Hepatocyte (in vitro differentiated cells): Measurements from ENCODE around the gene MSL2.

Experiments used
- EZH2 ChIP-seq: fragments of 200-600 bp; sonication (generic); IDR thresholded peaks from 2 replicates; pipeline ENCODE4 v1.6.1; 2016; ENCODE audit warnings: antibody characterized with exemption, mild to moderate bottlenecking, borderline replicate concordance
- EZH2phosphoT487 ChIP-seq: fragments of 200-600 bp; sonication (generic); IDR thresholded peaks from one replicate; pipeline ENCODE4 v1.6.1; 2018; ENCODE audit warnings: antibody characterized with exemption, mild to moderate bottlenecking, low read depth, moderate library complexity; ENCODE audit not compliant: unreplicated experiment, severe bottlenecking
- TF ChIP-seq, protein P1 (sequence below): fragments of 200-600 bp; sonication (generic); IDR thresholded peaks from 2 replicates; pipeline ENCODE4 v1.5.1; 2016; ENCODE audit warnings: antibody characterized with exemption, mild to moderate bottlenecking; ENCODE audit not compliant: poor library complexity

DNA sequence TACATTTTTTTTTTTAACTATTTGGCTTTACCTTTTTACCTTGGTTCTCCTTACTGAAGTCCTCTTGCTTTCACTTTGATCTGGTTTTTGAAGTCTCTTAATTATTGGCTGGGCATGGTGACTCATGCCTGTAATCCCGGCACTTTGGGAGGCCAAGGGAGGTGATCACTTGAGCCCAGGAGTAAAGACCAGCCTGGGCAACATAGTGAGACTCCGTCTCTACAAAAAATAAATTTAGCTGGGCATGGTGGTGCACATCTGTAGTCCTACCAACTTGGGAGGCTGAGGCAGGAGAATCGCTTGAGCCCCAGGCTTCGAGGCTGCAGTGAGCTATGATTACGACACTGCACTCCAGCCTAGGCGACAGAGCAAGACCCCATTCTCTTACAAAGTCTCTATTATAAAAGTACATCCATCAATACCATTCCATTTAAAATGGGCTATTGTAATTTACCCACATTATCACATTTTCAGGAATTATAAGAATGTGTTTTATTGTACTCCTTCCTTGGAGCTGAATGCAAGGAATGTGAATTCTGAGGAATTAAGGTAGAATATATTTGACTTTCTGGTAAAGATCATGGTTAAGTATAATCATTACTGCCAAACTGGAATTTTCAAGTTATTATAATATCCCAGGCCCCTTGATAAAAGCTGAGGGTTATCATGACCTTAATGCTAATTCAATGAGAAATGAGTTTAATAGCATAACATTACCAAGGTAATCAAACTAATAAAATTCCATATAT, 49.0 kb downstream of the MSL2 start:
- TF ChIP-seq, protein P1, sequence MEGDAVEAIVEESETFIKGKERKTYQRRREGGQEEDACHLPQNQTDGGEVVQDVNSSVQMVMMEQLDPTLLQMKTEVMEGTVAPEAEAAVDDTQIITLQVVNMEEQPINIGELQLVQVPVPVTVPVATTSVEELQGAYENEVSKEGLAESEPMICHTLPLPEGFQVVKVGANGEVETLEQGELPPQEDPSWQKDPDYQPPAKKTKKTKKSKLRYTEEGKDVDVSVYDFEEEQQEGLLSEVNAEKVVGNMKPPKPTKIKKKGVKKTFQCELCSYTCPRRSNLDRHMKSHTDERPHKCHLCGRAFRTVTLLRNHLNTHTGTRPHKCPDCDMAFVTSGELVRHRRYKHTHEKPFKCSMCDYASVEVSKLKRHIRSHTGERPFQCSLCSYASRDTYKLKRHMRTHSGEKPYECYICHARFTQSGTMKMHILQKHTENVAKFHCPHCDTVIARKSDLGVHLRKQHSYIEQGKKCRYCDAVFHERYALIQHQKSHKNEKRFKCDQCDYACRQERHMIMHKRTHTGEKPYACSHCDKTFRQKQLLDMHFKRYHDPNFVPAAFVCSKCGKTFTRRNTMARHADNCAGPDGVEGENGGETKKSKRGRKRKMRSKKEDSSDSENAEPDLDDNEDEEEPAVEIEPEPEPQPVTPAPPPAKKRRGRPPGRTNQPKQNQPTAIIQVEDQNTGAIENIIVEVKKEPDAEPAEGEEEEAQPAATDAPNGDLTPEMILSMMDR = no peak
- TF ChIP-seq EZH2phosphoT487 (no peak), EZH2 (no peak)
